HEK293 (cell line): ENCODE measurements around the gene BRF1.
A peak's percentile ranks its signal among the peaks of the same experiment; 100 is the strongest.

Experiments used
- CTCF ChIA-PET: fragments of 350-600 bp; formaldehyde crosslinking; extraction: SDS; loops from one replicate; lab custom pipeline; 2021; ENCODE audit warnings: antibody characterized with exemption; lab: Yijun Ruan, JAX
- POLR2A ChIA-PET: fragments of 300-600 bp; formaldehyde crosslinking; extraction: SDS; loops from one replicate; lab custom pipeline; 2020; ENCODE audit warnings: antibody characterized with exemption, inconsistent platforms; lab: Yijun Ruan, JAX
- H3K27ac ChIP-seq: fragments of 200-500 bp; sonication (Bioruptor generic); 2 replicates; pipeline ENCODE4 v1.5.1; 2014; ENCODE audit warnings: low read depth, low read length, control low read depth, inconsistent platforms; ENCODE audit errors: extremely low read depth
- H3K36me3 ChIP-seq, 2 experiments: fragments of 200-500 bp in 1 of 2; sonication (Bioruptor generic) in 1 of 2; 1 replicate in 1 of 2; 2 replicates in 1 of 2; pipeline ENCODE4 v1.5.1; 2014 to 2017; ENCODE audit warnings: inconsistent platforms in 2 of 2, low read length in 2 of 2; ENCODE audit not compliant: control insufficient read depth in 2 of 2, insufficient read depth in 1 of 2
- H3K4me1 ChIP-seq: fragments of 200-500 bp; sonication (Bioruptor generic); 2 replicates; pipeline ENCODE4 v1.5.1; 2014; ENCODE audit warnings: mild to moderate bottlenecking, low read length, inconsistent platforms; ENCODE audit not compliant: control insufficient read depth, insufficient read depth
- H3K4me3 ChIP-seq: 2 replicates; pipeline ENCODE4 v1.5.1; 2011; ENCODE audit warnings: low read depth, mild to moderate bottlenecking, control low read depth, low read length, moderate library complexity
- H3K9me3 ChIP-seq: fragments of 200-500 bp; sonication (Bioruptor generic); 2 replicates; pipeline ENCODE4 v1.5.1; 2014; ENCODE audit warnings: low read depth, low read length, inconsistent platforms; ENCODE audit not compliant: control insufficient read depth, insufficient read depth
- AEBP2 ChIP-seq: fragments of 450-650 bp; formaldehyde crosslinking; IDR thresholded peaks from 2 replicates; pipeline ENCODE4 v1.5.1; 2016; ENCODE audit warnings: missing biosample characterization, missing genetic modification characterization, borderline replicate concordance
- GLI4 ChIP-seq: fragments of 450-650 bp; formaldehyde crosslinking; IDR thresholded peaks from 2 replicates; pipeline ENCODE4 v1.5.1; 2016; ENCODE audit warnings: missing biosample characterization, missing genetic modification characterization
- GLIS1 ChIP-seq: fragments of 450-650 bp; formaldehyde crosslinking; IDR thresholded peaks from 2 replicates; pipeline ENCODE4 v1.5.1; 2016; ENCODE audit warnings: missing biosample characterization, missing genetic modification characterization
- GLIS2 ChIP-seq: fragments of 450-650 bp; formaldehyde crosslinking; IDR thresholded peaks from 2 replicates; pipeline ENCODE4 v1.5.1; 2016; ENCODE audit warnings: missing biosample characterization, missing genetic modification characterization
- HOXA7 ChIP-seq: sonication (generic); formaldehyde crosslinking; IDR thresholded peaks from 2 replicates; pipeline ENCODE4 v1.8.1; 2022; ENCODE audit warnings: missing genetic modification reagents, borderline replicate concordance
- HOXD13 ChIP-seq: sonication (generic); formaldehyde crosslinking; IDR thresholded peaks from 2 replicates; pipeline ENCODE4 v1.8.0; 2022; ENCODE audit warnings: missing genetic modification reagents, borderline replicate concordance
- KLF8 ChIP-seq: fragments of 450-650 bp; formaldehyde crosslinking; IDR thresholded peaks from 2 replicates; pipeline ENCODE4 v1.5.1; 2016; ENCODE audit warnings: missing biosample characterization, missing genetic modification characterization
- KLF9 ChIP-seq: fragments of 450-650 bp; formaldehyde crosslinking; IDR thresholded peaks from 2 replicates; pipeline ENCODE4 v1.5.1; 2016; ENCODE audit warnings: missing biosample characterization, missing genetic modification characterization, low read depth
- PRDM2 ChIP-seq: fragments of 450-650 bp; formaldehyde crosslinking; IDR thresholded peaks from 2 replicates; pipeline ENCODE4 v1.5.1; 2016; ENCODE audit warnings: missing biosample characterization, missing genetic modification characterization, borderline replicate concordance
- SCRT1 ChIP-seq: fragments of 450-650 bp; formaldehyde crosslinking; IDR thresholded peaks from 2 replicates; pipeline ENCODE4 v1.5.1; 2016; ENCODE audit warnings: missing biosample characterization, missing genetic modification characterization, borderline replicate concordance
- SP3 ChIP-seq: fragments of 450-650 bp; formaldehyde crosslinking; IDR thresholded peaks from 2 replicates; pipeline ENCODE4 v1.5.1; 2016; ENCODE audit warnings: missing biosample characterization, missing genetic modification characterization
- YY1 ChIP-seq: fragments of 450-650 bp; formaldehyde crosslinking; IDR thresholded peaks from 2 replicates; pipeline ENCODE4 v1.5.1; 2018; ENCODE audit warnings: missing biosample characterization, missing genetic modification characterization
- ZBTB1 ChIP-seq: fragments of 450-650 bp; formaldehyde crosslinking; IDR thresholded peaks from 2 replicates; pipeline ENCODE4 v1.5.1; 2016; ENCODE audit warnings: missing biosample characterization, missing genetic modification characterization
- ZBTB44 ChIP-seq: fragments of 450-650 bp; IDR thresholded peaks from 2 replicates; pipeline ENCODE4 v1.5.1; 2018; ENCODE audit warnings: missing biosample characterization, mild to moderate bottlenecking, missing genetic modification characterization
- ZBTB48 ChIP-seq: fragments of 450-650 bp; formaldehyde crosslinking; IDR thresholded peaks from 2 replicates; pipeline ENCODE4 v1.5.1; 2016; ENCODE audit warnings: missing biosample characterization, missing genetic modification characterization
- ZNF112 ChIP-seq: fragments of 450-650 bp; formaldehyde crosslinking; IDR thresholded peaks from 2 replicates; pipeline ENCODE4 v1.5.0; 2017; ENCODE audit warnings: missing biosample characterization, missing genetic modification characterization
- ZNF146 ChIP-seq: fragments of 450-650 bp; formaldehyde crosslinking; IDR thresholded peaks from 2 replicates; pipeline ENCODE4 v1.5.1; 2016; ENCODE audit warnings: missing biosample characterization, missing genetic modification characterization
- ZNF19 ChIP-seq: fragments of 450-650 bp; formaldehyde crosslinking; IDR thresholded peaks from 2 replicates; pipeline ENCODE4; 2016; ENCODE audit warnings: missing biosample characterization, missing genetic modification characterization, low read depth
- ZNF24 ChIP-seq: fragments of 450-650 bp; formaldehyde crosslinking; IDR thresholded peaks from 2 replicates; pipeline ENCODE4 v1.5.1; 2016; ENCODE audit warnings: missing biosample characterization, missing genetic modification characterization
- ZNF266 ChIP-seq: fragments of 450-650 bp; formaldehyde crosslinking; IDR thresholded peaks from 2 replicates; pipeline ENCODE4 v1.5.1; 2016; ENCODE audit warnings: missing biosample characterization, missing genetic modification characterization, low read depth
- ZNF292 ChIP-seq: fragments of 450-650 bp; formaldehyde crosslinking; IDR thresholded peaks from 2 replicates; pipeline ENCODE4 v1.5.1; 2016; ENCODE audit warnings: low read depth, missing biosample characterization, missing genetic modification characterization, borderline replicate concordance
- ZNF433 ChIP-seq: fragments of 450-650 bp; formaldehyde crosslinking; IDR thresholded peaks from 2 replicates; pipeline ENCODE4 v1.5.1; 2016; ENCODE audit warnings: missing biosample characterization, missing genetic modification characterization, low read depth
- ZNF548 ChIP-seq: fragments of 450-650 bp; formaldehyde crosslinking; IDR thresholded peaks from 2 replicates; pipeline ENCODE4 v1.5.1; 2016; ENCODE audit warnings: missing biosample characterization, missing genetic modification characterization
- ZNF600 ChIP-seq: fragments of 450-650 bp; formaldehyde crosslinking; IDR thresholded peaks from 2 replicates; pipeline ENCODE4 v1.5.1; 2016; ENCODE audit warnings: missing biosample characterization, missing genetic modification characterization
- ZSCAN30 ChIP-seq: fragments of 450-650 bp; IDR thresholded peaks from 2 replicates; pipeline ENCODE4 v1.5.1; 2018; ENCODE audit warnings: missing biosample characterization, mild to moderate bottlenecking, missing genetic modification characterization, moderate library complexity
- ZXDB ChIP-seq: fragments of 450-650 bp; formaldehyde crosslinking; IDR thresholded peaks from 2 replicates; pipeline ENCODE4 v1.5.1; 2016; ENCODE audit warnings: missing biosample characterization, missing genetic modification characterization

Gene BRF1

GRCh38 chr14:105271224-105271890, 29.4 kb downstream of the BRF1 start:
- no peaks in the 10 kb centered on the region for H3K4me1 ChIP-seq
- no peak overlapping the region for H3K27ac ChIP-seq
- TF ChIP-seq ZSCAN30 (tag by site-specific recombination) (no peak), ZBTB44 (tag by site-specific recombination) (no peak), GLIS2 (tag by site-specific recombination) (0 out of 2 replicates have a peak, but pooled peaks have one; percentile 28), ZXDB (tag by site-specific recombination) (no peak), GLIS1 (tag by site-specific recombination) (peak; percentile 57), ZNF19 (tag by site-specific recombination) (no peak), ZNF24 (no peak), SP3 (no peak), ZNF112 (tag by site-specific recombination) (no peak), KLF9 (tag by site-specific recombination) (0 out of 2 replicates have a peak, but pooled peaks have one; percentile 17), ZNF433 (tag by site-specific recombination) (no peak)
- TF ChIP-seq, all 188 proteins: peak for 3
- Histone ChIP-seq H3K4me3 (no peak overlapping the region), H3K9me3 (no peaks in the 10 kb centered on the region), H3K36me3 (peaks cover 0 to 8% of the 10 kb centered on the region in 2 experiments; a peak in 2 of 3 replicates)
- ChIA-PET CTCF (interaction anchor here (1.7 kb wide), 1 partner anchor 10 kb away, joined by 5 read pairs; no protein-coding TSS in a partner anchor), POLR2A (no interaction called here)

GRCh38 chr14:105269405-105269804, 31.4 kb downstream of the BRF1 start:
- Histone ChIP-seq H3K4me3 (no peak overlapping the region), H3K27ac (no peak overlapping the region), H3K36me3 (peaks cover 3 to 8% of the 10 kb centered on the region in 2 experiments; a peak in 2 of 3 replicates), H3K9me3 (no peaks in the 10 kb centered on the region), H3K4me1 (no peaks in the 10 kb centered on the region)
- TF ChIP-seq HOXA7 (CRISPR knock-in tag) = no peak
- TF ChIP-seq ZNF292 (tag by site-specific recombination) = no peak
- no peak for TF ChIP-seq GLI4 (tag by site-specific recombination)
- no peak for TF ChIP-seq KLF8 (tag by site-specific recombination)
- TF ChIP-seq ZNF600 (tag by site-specific recombination) = no peak
- TF ChIP-seq ZSCAN30 (tag by site-specific recombination) = no peak
- no peak for TF ChIP-seq ZNF146 (tag by site-specific recombination)
- TF ChIP-seq SCRT1 (tag by site-specific recombination) = no peak
- TF ChIP-seq HOXD13 = no peak
- TF ChIP-seq PRDM2 (tag by site-specific recombination) = no peak
- TF ChIP-seq ZBTB1 (tag by site-specific recombination) = no peak
- no peak for TF ChIP-seq ZBTB48 (tag by site-specific recombination)
- no peak for TF ChIP-seq YY1 (tag by site-specific recombination)
- no peak for TF ChIP-seq ZNF266 (tag by site-specific recombination)
- no peak for TF ChIP-seq ZNF548 (tag by site-specific recombination)
- TF ChIP-seq AEBP2 (tag by site-specific recombination) = no peak
- CTCF ChIA-PET = interaction anchor here (1.4 kb wide), 1 partner anchor 9 kb away, joined by 3 read pairs; no protein-coding TSS in a partner anchor
- POLR2A ChIA-PET = no interaction called here
